ENCODE measurements around the gene RNPEP.
"Not testable (repeated sequence)": the region's sequence is repeated elsewhere in the genome, so short reads cannot be mapped to it uniquely, and the experiment has no call there.

Gene RNPEP

GRCh38 chr1:201939574-201939973 lies 42.9 kb upstream of the RNPEP start:
- Histone ChIP-seq H3K4me3 (ENCODE audit: low read length) (no peak overlapping the region), H3K79me2 (ENCODE audit: control insufficient read depth, insufficient read depth, low read length) (no peaks in the 10 kb centered on the region), H2BK15ac (replicated peaks; ENCODE audit: low read depth) (no peak overlapping the region), H3K56ac (ENCODE audit: low read length) (no peak overlapping the region), H3K27me3 (ENCODE audit: insufficient read depth, low read length, poor library complexity) (no peaks in the 10 kb centered on the region), H2BK120ac (ENCODE audit: low read depth, low read length) (no peak overlapping the region), H4K8ac (ENCODE audit: low read depth, low read length) (no peak overlapping the region), H3K4ac (ENCODE audit: low read depth, low read length) (no peak overlapping the region), H3K36me3 (ENCODE audit: control insufficient read depth, insufficient read depth, low read length) (no peaks in the 10 kb centered on the region), H3K79me1 (ENCODE audit: low read length) (no peaks in the 10 kb centered on the region), H3K27ac (ENCODE audit: low read depth, low read length) (no peak overlapping the region), H3K4me1 (ENCODE audit: control insufficient read depth, low read depth, low read length) (peaks cover 4% of the 10 kb centered on the region), H4K5ac (ENCODE audit: low read length) (no peak overlapping the region), H3K4me2 (ENCODE audit: low read length) (no peak overlapping the region), H3K18ac (ENCODE audit: low read length) (no peak overlapping the region), H2AK5ac (ENCODE audit: low read length) (no peak overlapping the region), H2BK5ac (ENCODE audit: low read length) (no peak overlapping the region), H3K23ac (ENCODE audit: low read length) (no peak overlapping the region), H3K9ac (ENCODE audit: low read length) (no peak overlapping the region)
- WGBS (ENCODE audit: extremely low coverage, insufficient coverage, low lambda C conversion rate), result no CpG with 5 or more reads among the region's 5 CpGs
- no peak for DNase-seq

- not testable (repeated sequence) for H2BK5ac ChIP-seq (ENCODE audit: low read length); H3K56ac ChIP-seq (ENCODE audit: low read length); DNase-seq; H3K18ac ChIP-seq (ENCODE audit: low read length); H4K5ac ChIP-seq (ENCODE audit: low read length); H3K4me3 ChIP-seq (ENCODE audit: low read length); H3K79me1 ChIP-seq (ENCODE audit: low read length); H2BK120ac ChIP-seq (ENCODE audit: low read depth, low read length); H3K36me3 ChIP-seq (ENCODE audit: control insufficient read depth, insufficient read depth, low read length); H3K4me1 ChIP-seq (ENCODE audit: control insufficient read depth, low read depth, low read length); H3K27me3 ChIP-seq (ENCODE audit: insufficient read depth, low read length, poor library complexity); H3K27ac ChIP-seq (ENCODE audit: low read depth, low read length); H4K8ac ChIP-seq (ENCODE audit: low read depth, low read length); H3K9ac ChIP-seq (ENCODE audit: low read length); H2AK5ac ChIP-seq (ENCODE audit: low read length); H2BK15ac ChIP-seq (replicated peaks; ENCODE audit: low read depth); H3K23ac ChIP-seq (ENCODE audit: low read length); H3K4ac ChIP-seq (ENCODE audit: low read depth, low read length); H3K79me2 ChIP-seq (ENCODE audit: control insufficient read depth, insufficient read depth, low read length); H3K4me2 ChIP-seq (ENCODE audit: low read length)
- no CpG with 5 or more reads among the region's 10 CpGs for WGBS (ENCODE audit: extremely low coverage, insufficient coverage, low lambda C conversion rate)
Measured at GRCh38 chr1:201940316-201940715, 42.1 kb upstream of the RNPEP start.

- Histone ChIP-seq H3K4me1 (ENCODE audit: control insufficient read depth, low read depth, low read length) (peaks cover 8% of the 10 kb centered on the region), H3K79me2 (ENCODE audit: control insufficient read depth, insufficient read depth, low read length) (no peaks in the 10 kb centered on the region), H3K4me2 (ENCODE audit: low read length) (peak overlapping the region; percentile 36), H3K4me3 (ENCODE audit: low read length) (no peak overlapping the region), H2BK5ac (ENCODE audit: low read length) (peak overlapping the region; percentile 85), H3K9ac (ENCODE audit: low read length) (peak overlapping the region; percentile 86), H4K5ac (ENCODE audit: low read length) (no peak overlapping the region), H3K36me3 (ENCODE audit: control insufficient read depth, insufficient read depth, low read length) (no peaks in the 10 kb centered on the region), H3K23ac (ENCODE audit: low read length) (peak overlapping the region; percentile 38), H2BK120ac (ENCODE audit: low read depth, low read length) (no peak overlapping the region), H3K56ac (ENCODE audit: low read length) (peak overlapping the region; percentile 95), H3K27me3 (ENCODE audit: insufficient read depth, low read length, poor library complexity) (no peaks in the 10 kb centered on the region), H2BK15ac (replicated peaks; ENCODE audit: low read depth) (no peak overlapping the region), H3K18ac (ENCODE audit: low read length) (peak overlapping the region; percentile 46), H2AK5ac (ENCODE audit: low read length) (no peak overlapping the region), H4K8ac (ENCODE audit: low read depth, low read length) (no peak overlapping the region), H3K27ac (ENCODE audit: low read depth, low read length) (peak overlapping the region; percentile 88), H3K79me1 (ENCODE audit: low read length) (no peaks in the 10 kb centered on the region), H3K4ac (ENCODE audit: low read depth, low read length) (peak overlapping the region; percentile 85)
- no CpG with 5 or more reads among the region's 18 CpGs for WGBS (ENCODE audit: extremely low coverage, insufficient coverage, low lambda C conversion rate)
- DNase-seq, result peak; percentile 96
Measured at GRCh38 chr1:201941420-201942128, 40.9 kb upstream of the RNPEP start.

- no CpG with 5 or more reads among the region's 1 CpG for WGBS (ENCODE audit: extremely low coverage, insufficient coverage, low lambda C conversion rate)
- Histone ChIP-seq H3K27ac (ENCODE audit: low read depth, low read length) (peak overlapping the region; percentile 88), H3K9ac (ENCODE audit: low read length) (peak overlapping the region; percentile 86), H3K27me3 (ENCODE audit: insufficient read depth, low read length, poor library complexity) (no peaks in the 10 kb centered on the region), H3K36me3 (ENCODE audit: control insufficient read depth, insufficient read depth, low read length) (no peaks in the 10 kb centered on the region), H3K18ac (ENCODE audit: low read length) (no peak overlapping the region), H4K8ac (ENCODE audit: low read depth, low read length) (no peak overlapping the region), H3K4me2 (ENCODE audit: low read length) (no peak overlapping the region), H3K56ac (ENCODE audit: low read length) (peak overlapping the region; percentile 95), H3K4ac (ENCODE audit: low read depth, low read length) (peak overlapping the region; percentile 38), H2AK5ac (ENCODE audit: low read length) (no peak overlapping the region), H2BK5ac (ENCODE audit: low read length) (no peak overlapping the region), H4K5ac (ENCODE audit: low read length) (no peak overlapping the region), H3K79me2 (ENCODE audit: control insufficient read depth, insufficient read depth, low read length) (no peaks in the 10 kb centered on the region), H3K4me3 (ENCODE audit: low read length) (no peak overlapping the region), H2BK15ac (replicated peaks; ENCODE audit: low read depth) (no peak overlapping the region), H3K79me1 (ENCODE audit: low read length) (no peaks in the 10 kb centered on the region), H3K23ac (ENCODE audit: low read length) (no peak overlapping the region), H2BK120ac (ENCODE audit: low read depth, low read length) (no peak overlapping the region), H3K4me1 (ENCODE audit: control insufficient read depth, low read depth, low read length) (peaks cover 8% of the 10 kb centered on the region)
- no peak for DNase-seq
Measured at GRCh38 chr1:201942129-201942495, 40.3 kb upstream of the RNPEP start.

GRCh38 chr1:201944002-201944401 lies 38.4 kb upstream of the RNPEP start:
- H3K27ac ChIP-seq (ENCODE audit: low read depth, low read length), result no peak overlapping the region
- H2AK5ac ChIP-seq (ENCODE audit: low read length), result no peak overlapping the region
- no peaks in the 10 kb centered on the region for H3K36me3 ChIP-seq (ENCODE audit: control insufficient read depth, insufficient read depth, low read length)
- no peak overlapping the region for H2BK5ac ChIP-seq (ENCODE audit: low read length)
- H2BK15ac ChIP-seq (replicated peaks; ENCODE audit: low read depth), result no peak overlapping the region
- H3K56ac ChIP-seq (ENCODE audit: low read length), result no peak overlapping the region
- H3K27me3 ChIP-seq (ENCODE audit: insufficient read depth, low read length, poor library complexity), result no peaks in the 10 kb centered on the region
- no peak overlapping the region for H2BK120ac ChIP-seq (ENCODE audit: low read depth, low read length)
- H3K23ac ChIP-seq (ENCODE audit: low read length), result no peak overlapping the region
- H3K9ac ChIP-seq (ENCODE audit: low read length), result no peak overlapping the region
- no peak overlapping the region for H4K8ac ChIP-seq (ENCODE audit: low read depth, low read length)
- H3K4me2 ChIP-seq (ENCODE audit: low read length), result no peak overlapping the region
- no peaks in the 10 kb centered on the region for H3K79me2 ChIP-seq (ENCODE audit: control insufficient read depth, insufficient read depth, low read length)
- H3K18ac ChIP-seq (ENCODE audit: low read length), result no peak overlapping the region
- no peak overlapping the region for H3K4me3 ChIP-seq (ENCODE audit: low read length)
- H4K5ac ChIP-seq (ENCODE audit: low read length), result no peak overlapping the region
- peaks cover 8% of the 10 kb centered on the region for H3K4me1 ChIP-seq (ENCODE audit: control insufficient read depth, low read depth, low read length)
- no peak overlapping the region for H3K4ac ChIP-seq (ENCODE audit: low read depth, low read length)
- no peak for DNase-seq
- no CpG with 5 or more reads among the region's 6 CpGs for WGBS (ENCODE audit: extremely low coverage, insufficient coverage, low lambda C conversion rate)
- no peaks in the 10 kb centered on the region for H3K79me1 ChIP-seq (ENCODE audit: low read length)

- no peaks in the 10 kb centered on the region for H3K79me1 ChIP-seq (ENCODE audit: low read length)
- no peak overlapping the region for H3K9ac ChIP-seq (ENCODE audit: low read length)
- no peak overlapping the region for H3K4me2 ChIP-seq (ENCODE audit: low read length)
- no peak overlapping the region for H3K27ac ChIP-seq (ENCODE audit: low read depth, low read length)
- no peak overlapping the region for H2AK5ac ChIP-seq (ENCODE audit: low read length)
- H3K27me3 ChIP-seq (ENCODE audit: insufficient read depth, low read length, poor library complexity), result no peaks in the 10 kb centered on the region
- H2BK120ac ChIP-seq (ENCODE audit: low read depth, low read length), result no peak overlapping the region
- no peak overlapping the region for H4K8ac ChIP-seq (ENCODE audit: low read depth, low read length)
- no peak overlapping the region for H3K23ac ChIP-seq (ENCODE audit: low read length)
- H3K4me3 ChIP-seq (ENCODE audit: low read length), result no peak overlapping the region
- peaks cover 8% of the 10 kb centered on the region for H3K4me1 ChIP-seq (ENCODE audit: control insufficient read depth, low read depth, low read length)
- H2BK15ac ChIP-seq (replicated peaks; ENCODE audit: low read depth), result no peak overlapping the region
- no peak overlapping the region for H3K56ac ChIP-seq (ENCODE audit: low read length)
- WGBS (ENCODE audit: extremely low coverage, insufficient coverage, low lambda C conversion rate), result no CpG with 5 or more reads among the region's 3 CpGs
- no peak overlapping the region for H2BK5ac ChIP-seq (ENCODE audit: low read length)
- H3K79me2 ChIP-seq (ENCODE audit: control insufficient read depth, insufficient read depth, low read length), result no peaks in the 10 kb centered on the region
- H3K4ac ChIP-seq (ENCODE audit: low read depth, low read length), result no peak overlapping the region
- no peak overlapping the region for H4K5ac ChIP-seq (ENCODE audit: low read length)
- H3K18ac ChIP-seq (ENCODE audit: low read length), result no peak overlapping the region
- H3K36me3 ChIP-seq (ENCODE audit: control insufficient read depth, insufficient read depth, low read length), result no peaks in the 10 kb centered on the region
- no peak for DNase-seq
Measured at GRCh38 chr1:201944639-201945038, 37.8 kb upstream of the RNPEP start.

All from mesendoderm (in vitro differentiated cells).